Left ventricle myocardium inferior (tissue), 1 donor: ENCODE results near the gene LRRC38. TPM values are rescaled to one million over a fixed set of nuclear protein-coding genes. Genes with fewer than 3 reads are reported as not detected.
A peak's percentile ranks its signal among the peaks of the same experiment; 100 is the strongest.
"Not testable (repeated sequence)": the region's sequence is repeated elsewhere in the genome, so short reads cannot be mapped to it uniquely, and the experiment has no call there.

Source experiments
- DNase-seq: peaks from one replicate; pipeline ENCODE4 v3.0.0-alpha.2; 2020
- H3K27ac ChIP-seq: fragments of 200-600 bp; replicated peaks from 2 replicates; pipeline ENCODE4 v1.8.0; 2021
- H3K27me3 ChIP-seq: fragments of 200-600 bp; 2 replicates; pipeline ENCODE4 v1.8.0; 2021; ENCODE audit warnings: low read depth
- H3K36me3 ChIP-seq: fragments of 200-600 bp; 2 replicates; pipeline ENCODE4 v1.8.0; 2021
- H3K4me1 ChIP-seq: fragments of 200-600 bp; 2 replicates; pipeline ENCODE4 v1.8.0; 2021
- H3K4me3 ChIP-seq: fragments of 200-600 bp; 2 replicates; pipeline ENCODE4 v1.8.0; 2021; ENCODE audit warnings: mild to moderate bottlenecking, moderate library complexity
- H3K9me3 ChIP-seq: fragments of 200-600 bp; replicated peaks from 2 replicates; pipeline ENCODE4 v1.8.0; 2021
- CTCF ChIP-seq: fragments of 200-600 bp; IDR thresholded peaks from 2 replicates; pipeline ENCODE4 v1.8.0; 2021; ENCODE audit warnings: antibody characterized with exemption, mild to moderate bottlenecking, borderline replicate concordance
- intact Hi-C: fragments of 100-400 bp; cut with micrococcal nuclease; formaldehyde crosslinking; loops from one replicate; pipeline ENCODE4 v1.11.0; 2022
- long read RNA-seq: library from polyadenylated mRNA; unstranded; transcript quantifications from one replicate; pipeline ENCODE4 v2.0.0, GENCODE V29; 2021
- total RNA-seq: library from RNA; stranded (reverse); fragmentation: NEBNext Ultra II Directional; extraction: Animal tissue kit (Norgen Biotek cat#: 25700); gene quantifications from one replicate; pipeline ENCODE4 v1.2.1, GENCODE V29; 2021
- donor health status: DM: no; HTN: yes; CAD: no; lungs with severe emphysema.

The LRRC38 gene
- 0.30 TPM for total RNA-seq
- long read RNA-seq, transcript LRRC38-201 (2 exons, 2,209 nt): major isoform, 6 of 7 reads
- long read RNA-seq, partial matches to known transcripts: 0 of 7 reads
- long read RNA-seq, other reads (novel, unspliced or antisense): 1 of 7 reads

GRCh38 chr1:13513895-13514546, at the start of gene LRRC38:
TSS of gene LRRC38 (minus strand) at chr1:13514003. CDS start at chr1:13513593, 410 bp downstream.
- Histone ChIP-seq H3K4me3 (peak within 1 kb of the TSS; percentile 51), H3K27me3 (peaks cover 71% of the 10 kb centered on the region), H3K27ac (no peak within 1 kb of the TSS), H3K36me3 (no peaks in the 10 kb centered on the region), H3K9me3 (peaks cover 4% of the 10 kb centered on the region), H3K4me1 (peaks cover 14% of the 10 kb centered on the region)
- intact Hi-C loops: no loop called here
- DNase-seq: peak; percentile 24
- TF ChIP-seq CTCF: peak; percentile 30

- intact Hi-C loops, H3K4me1 ChIP-seq, H3K9me3 ChIP-seq, H3K4me3 ChIP-seq, H3K36me3 ChIP-seq, H3K27ac ChIP-seq, DNase-seq: not testable (repeated sequence)
- peaks cover 12% of the 10 kb centered on the region for H3K27me3 ChIP-seq
Observed at GRCh38 chr1:13562981-13563380, 49.2 kb upstream of the LRRC38 start.

- intact Hi-C loops: no loop called here
- H3K27ac ChIP-seq: no peak overlapping the region
- no peaks in the 10 kb centered on the region for H3K27me3 ChIP-seq
- DNase-seq: no peak
- H3K9me3 ChIP-seq: no peaks in the 10 kb centered on the region
- no peak overlapping the region for H3K4me3 ChIP-seq
- no peak for TF ChIP-seq CTCF
- H3K36me3 ChIP-seq: no peaks in the 10 kb centered on the region
- H3K4me1 ChIP-seq: no peaks in the 10 kb centered on the region
Observed at GRCh38 chr1:13560541-13560940, 46.7 kb upstream of the LRRC38 start.

GRCh38 chr1:13556224-13556764, 42.5 kb upstream of the LRRC38 start:
- H3K36me3 ChIP-seq: no peaks in the 10 kb centered on the region
- no peak overlapping the region for H3K27ac ChIP-seq
- no peaks in the 10 kb centered on the region for H3K9me3 ChIP-seq
- no peak for DNase-seq
- no peak for TF ChIP-seq CTCF
- no peaks in the 10 kb centered on the region for H3K4me1 ChIP-seq
- intact Hi-C loops: no loop called here
- no peak overlapping the region for H3K4me3 ChIP-seq
- H3K27me3 ChIP-seq: no peaks in the 10 kb centered on the region

GRCh38 chr1:13554798-13555197, 41.0 kb upstream of the LRRC38 start:
- H3K4me3 ChIP-seq: no peak overlapping the region
- TF ChIP-seq CTCF: no peak
- no peak overlapping the region for H3K27ac ChIP-seq
- no peaks in the 10 kb centered on the region for H3K36me3 ChIP-seq
- no peak for DNase-seq
- H3K4me1 ChIP-seq: no peaks in the 10 kb centered on the region
- intact Hi-C loops: no loop called here
- H3K27me3 ChIP-seq: no peaks in the 10 kb centered on the region
- no peaks in the 10 kb centered on the region for H3K9me3 ChIP-seq

GRCh38 chr1:13550663-13551062, 36.9 kb upstream of the LRRC38 start:
- H3K4me3 ChIP-seq: no peak overlapping the region
- H3K9me3 ChIP-seq: no peaks in the 10 kb centered on the region
- H3K36me3 ChIP-seq: no peaks in the 10 kb centered on the region
- no peak for DNase-seq
- H3K27me3 ChIP-seq: peaks cover 4% of the 10 kb centered on the region
- intact Hi-C loops: no loop called here
- no peaks in the 10 kb centered on the region for H3K4me1 ChIP-seq
- TF ChIP-seq CTCF: no peak
- H3K27ac ChIP-seq: no peak overlapping the region
